Measurements from ENCODE around the gene ATP8B4.
"Not testable (repeated sequence)": the region's sequence is repeated elsewhere in the genome, so short reads cannot be mapped to it uniquely, and the experiment has no call there.

Gene ATP8B4

DNA sequence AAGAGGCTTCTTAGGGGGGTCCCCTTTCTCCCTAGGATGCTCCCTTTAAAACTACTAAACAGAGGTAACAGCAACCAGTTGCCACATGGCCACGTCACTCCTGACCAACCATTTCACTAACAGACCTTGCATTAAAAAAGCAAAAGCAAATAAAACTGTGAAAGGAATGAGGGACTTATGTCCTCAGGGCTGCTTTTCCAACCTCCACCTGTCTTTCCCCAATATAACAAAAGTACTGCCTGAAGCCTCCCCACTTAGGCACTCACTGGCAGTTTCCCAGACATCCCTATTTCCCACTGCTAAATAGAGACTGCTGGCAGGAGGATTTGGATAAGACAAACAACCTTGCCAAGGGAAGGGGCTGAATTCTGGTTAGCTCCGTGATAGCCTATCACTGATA lies 130.3 kb downstream of the ATP8B4 start:
- no peaks in the 10 kb centered on the region for H3K4me1 Mint-ChIP-seq
- no peaks in the 10 kb centered on the region for H3K9me3 Mint-ChIP-seq
- no peak overlapping the region for H3K4me3 Mint-ChIP-seq
- H3K27me3 Mint-ChIP-seq: no peaks in the 10 kb centered on the region
- DNase-seq (no peak), ATAC-seq (no peak)
- no peak overlapping the region for H3K27ac Mint-ChIP-seq

- Mint-ChIP-seq H3K4me1 (no peaks in the 10 kb centered on the region), H3K27me3 (no peaks in the 10 kb centered on the region), H3K4me3 (no peak overlapping the region), H3K27ac (no peak overlapping the region), H3K9me3 (no peaks in the 10 kb centered on the region)
- DNase-seq (no peak), ATAC-seq (no peak)
Measured at GRCh38 chr15:49987896-49988295, 131.1 kb downstream of the ATP8B4 start.

- no peaks in the 10 kb centered on the region for H3K9me3 Mint-ChIP-seq
- no peaks in the 10 kb centered on the region for H3K4me1 Mint-ChIP-seq
- H3K4me3 Mint-ChIP-seq: no peak overlapping the region
- DNase-seq: no peak
- ATAC-seq: no peak
- no peak overlapping the region for H3K27ac Mint-ChIP-seq
- no peaks in the 10 kb centered on the region for H3K27me3 Mint-ChIP-seq
Measured at GRCh38 chr15:49987198-49987785, 131.7 kb downstream of the ATP8B4 start.

DNA sequence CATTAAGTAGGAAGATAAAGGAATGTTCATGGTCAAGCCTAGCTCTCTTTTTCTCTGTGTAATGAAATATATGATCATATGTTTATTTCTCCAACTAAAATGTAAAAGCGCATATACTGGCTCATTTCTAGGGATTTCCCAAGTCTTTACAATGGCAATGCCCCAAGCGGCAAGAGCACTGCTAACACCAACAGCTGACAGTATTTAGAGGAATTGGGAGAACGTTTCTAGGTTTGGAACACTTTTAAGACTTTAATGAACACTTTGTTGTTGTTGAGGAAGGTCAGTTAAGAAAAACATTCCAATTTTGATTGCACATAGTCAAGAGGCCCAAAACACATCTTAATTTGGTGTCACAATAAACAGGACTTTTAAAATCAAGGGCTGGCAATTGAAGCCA lies 132.7 kb downstream of the ATP8B4 start:
- no peaks in the 10 kb centered on the region for H3K27me3 Mint-ChIP-seq
- no peak for ATAC-seq
- no peaks in the 10 kb centered on the region for H3K9me3 Mint-ChIP-seq
- H3K27ac Mint-ChIP-seq: no peak overlapping the region
- DNase-seq: no peak
- H3K4me3 Mint-ChIP-seq: no peak overlapping the region
- no peaks in the 10 kb centered on the region for H3K4me1 Mint-ChIP-seq

DNA sequence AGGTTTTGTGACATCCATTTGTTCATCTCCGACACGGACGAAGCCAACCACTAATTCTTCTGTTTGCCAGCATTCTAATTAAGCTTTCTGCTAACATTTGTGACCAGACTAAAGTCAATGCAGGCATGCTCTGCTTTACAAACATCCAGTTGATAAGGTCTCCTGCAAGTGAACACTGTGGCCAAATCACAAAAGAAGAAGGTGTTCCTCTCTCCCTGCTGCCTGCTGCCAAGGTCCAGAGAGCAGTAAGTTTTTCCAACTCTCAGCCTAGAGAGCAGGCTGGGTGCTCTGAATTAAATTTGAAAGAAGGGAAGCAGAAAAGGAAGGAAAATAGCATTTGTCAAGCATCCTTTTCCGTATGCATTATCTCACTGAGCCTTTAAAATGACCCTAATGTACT lies 133.6 kb downstream of the ATP8B4 start:
- no peak overlapping the region for H3K4me3 Mint-ChIP-seq
- H3K27ac Mint-ChIP-seq: no peak overlapping the region

DNA sequence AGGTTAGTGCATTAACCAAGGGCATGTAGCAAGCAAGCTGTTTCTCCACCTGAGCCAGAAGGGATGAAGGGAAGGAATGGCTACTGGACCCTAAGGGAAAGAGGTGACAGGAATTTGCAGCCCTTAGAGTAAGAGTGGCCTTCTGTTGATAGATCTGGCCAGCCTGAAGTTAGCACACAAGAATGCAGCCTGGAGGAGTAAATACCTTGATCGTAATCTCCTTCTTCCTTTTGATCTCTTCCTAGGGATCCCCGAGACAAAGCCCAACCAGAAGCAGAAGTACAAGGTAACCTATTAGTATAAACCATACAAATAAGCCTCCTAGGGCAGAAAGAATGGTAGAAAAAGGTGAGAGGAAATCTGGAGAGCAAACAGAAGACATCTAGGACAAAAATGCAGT lies 134.6 kb downstream of the ATP8B4 start:
- ATAC-seq (no peak), DNase-seq (no peak)
- Mint-ChIP-seq H3K9me3 (no peaks in the 10 kb centered on the region), H3K27ac (no peak overlapping the region), H3K27me3 (no peaks in the 10 kb centered on the region), H3K4me3 (no peak overlapping the region), H3K4me1 (no peaks in the 10 kb centered on the region)

More for the DNA sequence above, 133.6 kb downstream of the ATP8B4 start:
- Mint-ChIP-seq H3K4me1 (no peaks in the 10 kb centered on the region), H3K9me3 (no peaks in the 10 kb centered on the region), H3K27me3 (no peaks in the 10 kb centered on the region)
- ATAC-seq (no peak), DNase-seq (no peak)

DNA sequence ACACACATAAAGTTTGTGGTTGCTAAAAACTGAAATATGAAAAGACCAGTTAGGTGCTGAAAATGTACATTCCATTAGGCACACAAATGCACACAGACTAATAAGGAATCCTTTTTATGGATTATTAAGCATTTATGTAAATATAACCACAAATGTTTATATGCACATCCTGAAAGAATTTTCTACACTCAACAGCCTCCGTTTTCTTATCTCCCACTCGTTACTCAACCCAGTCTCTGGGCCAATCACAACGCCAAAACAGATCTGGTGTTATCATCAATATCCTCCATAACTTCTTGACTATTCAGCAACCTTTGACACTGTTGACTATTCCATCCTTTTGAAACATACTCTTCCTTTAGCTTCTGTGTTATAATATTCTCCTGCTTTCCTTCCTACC lies 136.4 kb downstream of the ATP8B4 start:
- no peak overlapping the region for H3K27ac Mint-ChIP-seq
- ATAC-seq: no peak
- H3K9me3 Mint-ChIP-seq: no peaks in the 10 kb centered on the region
- no peak overlapping the region for H3K4me3 Mint-ChIP-seq
- DNase-seq: no peak
- no peaks in the 10 kb centered on the region for H3K27me3 Mint-ChIP-seq
- H3K4me1 Mint-ChIP-seq: no peaks in the 10 kb centered on the region

GRCh38 chr15:49979705-49980382 lies 139.2 kb downstream of the ATP8B4 start:
- DNase-seq: no peak

GRCh38 chr15:49978121-49978520 lies 140.9 kb downstream of the ATP8B4 start:
- Mint-ChIP-seq H3K27me3 (no peaks in the 10 kb centered on the region), H3K4me1 (no peaks in the 10 kb centered on the region), H3K9me3 (no peaks in the 10 kb centered on the region), H3K27ac (no peak overlapping the region), H3K4me3 (no peak overlapping the region)
- ATAC-seq (no peak), DNase-seq (no peak)

More at GRCh38 chr15:49979705-49980382, 139.2 kb downstream of the ATP8B4 start:
- H3K9me3 Mint-ChIP-seq: no peaks in the 10 kb centered on the region
- no peak overlapping the region for H3K27ac Mint-ChIP-seq
- H3K4me1 Mint-ChIP-seq: no peaks in the 10 kb centered on the region
- H3K27me3 Mint-ChIP-seq: no peaks in the 10 kb centered on the region
- ATAC-seq: no peak
- no peak overlapping the region for H3K4me3 Mint-ChIP-seq

DNA sequence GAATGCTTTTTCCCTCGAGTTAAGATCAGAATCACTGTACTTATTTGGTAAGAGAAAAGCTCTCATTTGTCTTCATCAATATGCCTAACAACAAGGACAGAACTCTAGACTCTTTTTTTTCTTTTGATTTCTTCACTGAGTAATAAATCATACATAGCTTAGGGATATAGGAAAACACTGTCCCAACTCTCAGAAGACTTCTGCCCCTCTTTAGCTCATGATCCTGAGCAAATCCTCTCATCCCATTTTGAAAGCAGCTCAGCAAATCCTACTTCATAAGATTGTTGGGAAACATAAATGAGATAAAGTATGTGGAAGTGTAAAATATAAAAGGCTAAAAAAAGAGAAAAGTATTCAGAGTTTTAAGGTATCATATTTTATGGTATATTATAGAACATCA lies 141.7 kb downstream of the ATP8B4 start:
- DNase-seq (no peak), ATAC-seq (no peak)
- H3K4me1 Mint-ChIP-seq: no peaks in the 10 kb centered on the region
- no peaks in the 10 kb centered on the region for H3K9me3 Mint-ChIP-seq
- no peak overlapping the region for H3K4me3 Mint-ChIP-seq
- peak overlapping the region in 1 of 2 donors; percentile 4 for H3K27ac Mint-ChIP-seq
- no peaks in the 10 kb centered on the region for H3K27me3 Mint-ChIP-seq

DNA sequence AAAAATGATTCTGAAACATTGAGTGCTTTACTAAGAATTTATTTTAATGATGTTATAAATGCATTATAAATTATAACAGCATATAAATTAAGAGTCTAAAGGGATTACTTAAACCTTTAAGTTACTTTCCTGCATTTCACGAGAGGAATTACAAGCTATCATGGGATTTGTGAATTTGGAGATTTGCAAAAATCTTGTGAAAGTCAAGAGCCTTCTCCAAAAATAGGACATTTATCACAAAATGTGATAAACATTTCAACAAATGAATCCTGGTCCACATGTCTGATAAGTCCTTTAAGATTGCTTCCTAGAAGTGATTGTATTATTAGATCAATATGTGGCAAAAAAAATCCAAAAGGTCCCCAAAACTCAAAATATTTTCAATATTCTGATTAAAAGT lies 154.5 kb downstream of the ATP8B4 start:
- ATAC-seq (no peak), DNase-seq (no peak)
- peaks cover 15% of the 10 kb centered on the region for H3K27me3 Mint-ChIP-seq
- no peaks in the 10 kb centered on the region for H3K4me1 Mint-ChIP-seq
- H3K4me3 Mint-ChIP-seq: no peak overlapping the region
- no peak overlapping the region for H3K27ac Mint-ChIP-seq
- H3K9me3 Mint-ChIP-seq: peaks cover 0 to 11% of the 10 kb centered on the region in 2 donors

DNA sequence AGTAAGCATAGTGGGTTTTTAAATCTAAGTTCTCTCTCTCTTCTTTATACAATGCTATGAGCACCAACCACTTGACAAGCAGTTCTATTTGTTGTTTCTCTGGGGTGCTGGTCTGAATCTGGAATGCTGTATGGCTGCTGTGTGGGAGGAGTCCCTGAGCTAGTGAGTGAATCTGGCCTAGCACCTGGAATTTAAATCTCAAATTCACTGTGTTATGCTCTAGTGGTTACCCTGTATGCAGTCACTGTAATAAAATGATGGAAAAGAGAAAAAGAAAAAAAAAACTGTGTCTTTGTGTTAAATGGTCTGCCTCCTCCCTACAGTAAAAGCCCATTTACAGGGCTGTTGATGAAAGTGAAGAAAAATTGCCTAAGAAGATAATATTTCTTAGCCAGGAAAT lies 155.0 kb downstream of the ATP8B4 start:
- Mint-ChIP-seq H3K9me3 (peaks cover 0 to 10% of the 10 kb centered on the region in 2 donors), H3K4me1 (no peaks in the 10 kb centered on the region), H3K27ac (no peak overlapping the region), H3K27me3 (peaks cover 15% of the 10 kb centered on the region), H3K4me3 (no peak overlapping the region)
- ATAC-seq (no peak), DNase-seq (no peak)

DNA sequence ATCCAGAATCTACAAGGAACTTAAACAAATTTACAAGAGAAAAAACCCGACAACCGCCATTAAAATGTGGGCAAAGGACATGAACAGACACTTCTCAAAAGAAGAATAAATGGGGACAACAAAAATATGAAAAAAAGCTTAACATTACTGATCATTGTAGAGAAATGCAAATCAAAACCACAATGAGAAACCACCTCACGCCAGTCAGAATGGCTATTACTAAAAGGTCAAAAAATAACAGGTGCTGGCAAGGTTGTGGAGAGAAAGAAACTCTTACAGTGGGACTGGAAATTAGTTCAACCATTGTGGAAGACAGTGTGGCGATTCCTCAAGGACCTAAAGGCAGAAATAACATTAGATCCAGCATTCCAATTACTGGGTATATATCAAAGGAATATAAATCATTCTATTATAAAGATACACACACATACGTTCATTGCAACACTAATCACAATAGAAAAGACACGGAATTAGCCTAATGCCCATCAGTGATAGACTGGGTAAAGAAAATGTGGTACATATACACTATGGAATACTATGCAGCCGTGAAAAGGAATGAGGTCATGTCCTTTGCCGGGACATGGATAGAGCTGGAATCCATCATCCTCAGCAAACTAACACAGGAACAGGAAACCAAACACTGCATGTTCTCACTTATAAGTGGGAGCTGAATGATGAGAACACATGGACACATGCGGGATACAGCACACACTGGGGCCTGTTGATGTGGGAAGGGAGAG lies 155.8 kb downstream of the ATP8B4 start:
- H3K27ac Mint-ChIP-seq, DNase-seq, ATAC-seq, H3K4me3 Mint-ChIP-seq, H3K4me1 Mint-ChIP-seq: not testable (repeated sequence)
- peaks cover 14% of the 10 kb centered on the region for H3K27me3 Mint-ChIP-seq
- H3K9me3 Mint-ChIP-seq: peaks cover 0 to 12% of the 10 kb centered on the region in 2 donors

GRCh38 chr15:49962044-49962602 lies 156.9 kb downstream of the ATP8B4 start:
- H3K4me1 Mint-ChIP-seq: no peaks in the 10 kb centered on the region
- no peak overlapping the region for H3K4me3 Mint-ChIP-seq
- DNase-seq (no peak), ATAC-seq (no peak)
- no peak overlapping the region for H3K27ac Mint-ChIP-seq
- peaks cover 0 to 13% of the 10 kb centered on the region in 2 donors for H3K9me3 Mint-ChIP-seq
- peaks cover 3% of the 10 kb centered on the region for H3K27me3 Mint-ChIP-seq

GRCh38 chr15:49953421-49953820 lies 165.6 kb downstream of the ATP8B4 start:
- H3K4me1 Mint-ChIP-seq: no peaks in the 10 kb centered on the region
- H3K27me3 Mint-ChIP-seq: peaks cover 20% of the 10 kb centered on the region
- H3K27ac Mint-ChIP-seq: no peak overlapping the region
- no peak overlapping the region for H3K4me3 Mint-ChIP-seq
- DNase-seq: no peak
- no peak for ATAC-seq
- peaks cover 21 to 27% of the 10 kb centered on the region in 2 donors for H3K9me3 Mint-ChIP-seq

DNA sequence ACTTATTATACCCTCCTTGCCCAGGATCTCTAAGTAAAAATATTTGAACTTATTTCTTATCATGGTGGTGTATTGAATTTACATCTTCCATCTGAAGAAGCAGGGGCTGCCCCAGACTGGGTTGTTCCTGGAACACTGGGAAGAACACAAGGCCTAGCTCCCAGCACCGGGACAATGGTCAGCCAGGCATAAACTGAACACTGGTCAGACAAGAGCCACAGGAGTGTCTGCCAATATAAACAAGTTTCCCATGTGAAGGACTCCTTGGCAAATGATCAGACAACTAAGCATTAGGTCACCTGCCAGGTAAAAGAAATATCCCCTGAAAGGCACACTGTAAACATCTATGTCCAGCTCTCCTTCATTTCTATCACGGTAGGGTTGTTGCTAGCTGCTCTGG lies 172.4 kb downstream of the ATP8B4 start:
- no peaks in the 10 kb centered on the region for H3K4me1 Mint-ChIP-seq
- ATAC-seq (no peak), DNase-seq (no peak)
- H3K9me3 Mint-ChIP-seq: peaks cover 24 to 34% of the 10 kb centered on the region in 2 donors
- H3K4me3 Mint-ChIP-seq: no peak overlapping the region
- peaks cover 7% of the 10 kb centered on the region for H3K27me3 Mint-ChIP-seq
- peak overlapping the region in 1 of 2 donors; percentile 57 for H3K27ac Mint-ChIP-seq
